ENCODE results near the gene AOX1.
A peak's percentile ranks its signal among the peaks of the same experiment; 100 is the strongest.
"Not testable (repeated sequence)": the region's sequence is repeated elsewhere in the genome, so short reads cannot be mapped to it uniquely, and the experiment has no call there.

The AOX1 gene

DNA sequence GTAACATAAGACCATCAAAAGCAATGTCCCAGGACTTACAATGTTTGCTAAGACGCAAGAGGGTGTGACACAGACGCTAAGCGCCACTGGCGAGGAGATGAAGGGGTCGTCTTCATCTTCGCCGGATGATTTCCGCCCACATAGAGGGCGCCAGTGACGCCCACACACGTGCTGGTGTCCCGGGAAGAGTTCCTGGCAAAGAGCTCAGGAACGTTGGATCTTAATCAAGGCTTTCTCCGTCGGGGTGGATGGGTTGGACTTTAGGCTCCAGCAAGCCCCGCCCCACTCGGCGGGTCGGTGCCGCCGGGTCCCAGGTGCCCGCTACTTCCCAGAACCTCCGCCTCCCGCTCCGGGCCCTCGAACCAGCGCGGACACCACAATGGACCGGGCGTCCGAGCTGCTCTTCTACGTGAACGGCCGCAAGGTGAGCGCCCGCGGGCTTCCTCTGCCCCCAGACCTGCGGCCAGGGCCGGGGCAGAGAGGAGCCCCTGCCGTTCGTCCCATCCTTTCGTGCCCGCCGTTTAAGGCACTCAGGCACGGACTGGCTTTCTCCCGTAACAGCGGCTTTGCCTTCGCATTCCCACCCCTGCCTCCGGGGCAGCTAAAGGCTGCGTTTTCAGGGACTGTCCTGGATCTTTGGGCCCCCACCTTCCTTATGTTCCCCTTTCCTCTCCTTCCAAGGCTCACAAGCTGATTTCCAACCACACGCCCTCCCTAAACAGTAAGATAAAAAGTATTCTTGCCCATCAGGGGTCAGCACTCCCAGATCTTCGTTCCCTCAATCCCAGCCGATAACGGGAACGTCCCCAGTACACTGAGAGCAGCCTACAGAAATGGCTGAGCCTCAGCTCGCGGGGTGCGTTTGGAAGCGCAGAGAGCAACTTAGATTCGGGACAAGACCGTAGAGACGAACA, at the start of gene AOX1:
TSS of gene AOX1 (plus strand) at position 285 of the 914 bp plus-strand sequence. CDS start at position 380, 95 bp downstream.
- Mint-ChIP-seq H3K4me3 (peak within 1 kb of the TSS; percentile 73), H3K27me3 (peaks cover 22% of the 10 kb centered on the region), H3K9me3 (no peaks in the 10 kb centered on the region), H3K27ac (no peak within 1 kb of the TSS), H3K36me3 (ENCODE audit: low read depth) (peaks cover 4% of the 10 kb centered on the region), H3K4me1 (ENCODE audit: low read depth) (peaks cover 14% of the 10 kb centered on the region)

DNA sequence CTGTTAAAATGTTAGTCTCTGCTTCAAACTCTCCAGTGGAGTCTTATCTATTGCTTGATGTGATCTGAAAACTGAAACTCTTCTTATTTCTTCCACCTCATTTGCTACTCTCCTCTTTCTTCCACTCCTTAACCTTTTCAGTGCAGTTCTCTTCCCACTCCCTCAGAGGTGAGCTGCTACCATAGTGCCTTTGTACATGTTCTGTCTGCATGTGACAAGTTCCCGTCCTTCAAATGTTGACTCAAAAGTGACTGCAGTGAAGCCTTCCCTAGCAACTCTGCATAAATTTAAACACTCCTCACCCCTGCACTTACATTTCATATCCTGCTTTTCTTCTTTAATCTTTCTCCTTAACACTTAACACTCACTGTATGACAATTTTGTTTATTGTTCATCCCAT, 47.7 kb upstream of the AOX1 start:
- peaks cover 38% of the 10 kb centered on the region for H3K36me3 Mint-ChIP-seq (ENCODE audit: low read depth)
- no peaks in the 10 kb centered on the region for H3K27me3 Mint-ChIP-seq
- H3K27ac Mint-ChIP-seq: no peak overlapping the region
- no peaks in the 10 kb centered on the region for H3K4me1 Mint-ChIP-seq (ENCODE audit: low read depth)
- peaks cover 3% of the 10 kb centered on the region for H3K9me3 Mint-ChIP-seq
- H3K4me3 Mint-ChIP-seq: no peak overlapping the region

DNA sequence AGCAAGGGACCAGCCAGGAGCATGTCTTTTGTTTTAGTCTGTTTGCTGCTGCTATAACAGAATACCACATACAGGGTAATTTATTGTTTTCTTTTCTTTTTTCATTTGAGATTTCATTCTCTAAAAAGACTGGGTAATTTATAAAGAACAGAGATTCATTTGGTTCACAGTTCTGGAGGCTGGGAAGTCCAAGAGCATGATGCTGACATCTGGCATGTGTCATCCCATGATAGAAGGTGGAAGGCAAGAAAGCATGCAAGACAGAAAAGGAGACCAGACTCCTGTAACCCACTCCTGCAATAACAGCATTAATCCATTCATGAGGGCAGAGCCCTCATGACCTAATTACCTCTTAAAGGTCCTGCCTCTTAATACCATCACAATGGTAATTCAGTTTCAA, 45.0 kb upstream of the AOX1 start:
- Mint-ChIP-seq H3K27ac (no peak overlapping the region), H3K4me3 (no peak overlapping the region), H3K27me3 (no peaks in the 10 kb centered on the region), H3K9me3 (peaks cover 3% of the 10 kb centered on the region), H3K36me3 (ENCODE audit: low read depth) (peaks cover 58% of the 10 kb centered on the region), H3K4me1 (ENCODE audit: low read depth) (no peaks in the 10 kb centered on the region)

DNA sequence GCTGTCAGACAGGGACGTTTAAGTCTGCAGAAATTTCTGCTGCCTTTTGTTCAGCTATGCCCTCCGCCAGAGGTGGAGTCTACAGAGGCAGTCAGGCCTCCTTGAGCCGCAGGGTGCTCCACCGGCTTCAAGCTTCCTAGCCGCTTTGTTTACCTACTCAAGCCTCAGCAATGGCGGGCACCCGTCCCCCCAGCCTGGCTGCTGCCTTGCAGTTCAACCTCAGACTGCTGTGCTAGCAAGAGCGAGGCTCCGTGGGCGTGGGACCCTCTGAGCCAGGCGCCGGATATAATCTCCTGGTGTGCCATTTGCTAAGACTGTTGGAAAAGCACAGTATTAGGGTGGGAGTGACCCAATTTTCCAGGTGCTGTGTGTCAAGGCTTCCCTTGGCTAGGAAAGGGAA, 19.2 kb upstream of the AOX1 start:
- not testable (repeated sequence) for H3K4me3 Mint-ChIP-seq; H3K27me3 Mint-ChIP-seq; H3K27ac Mint-ChIP-seq; H3K4me1 Mint-ChIP-seq (ENCODE audit: low read depth); H3K9me3 Mint-ChIP-seq
- H3K36me3 Mint-ChIP-seq (ENCODE audit: low read depth): peaks cover 32% of the 10 kb centered on the region

DNA sequence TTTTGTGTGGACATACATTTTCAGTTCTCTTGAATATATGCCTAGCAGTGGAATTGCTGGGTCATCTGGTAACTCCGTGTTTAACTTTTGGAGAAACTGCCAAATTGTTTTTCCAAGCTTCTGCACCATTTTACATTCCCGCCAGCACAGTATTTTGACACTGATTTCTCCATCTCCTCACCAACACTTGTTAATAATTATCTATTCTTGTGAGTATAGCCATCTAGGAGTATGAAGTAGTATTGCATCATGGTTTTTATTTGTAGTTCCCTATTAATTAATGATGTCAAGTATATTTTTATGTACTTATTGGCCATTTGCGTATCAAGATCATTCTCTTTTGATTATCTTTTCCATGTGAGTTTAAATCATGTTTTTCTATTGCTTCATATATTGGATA, 17.9 kb upstream of the AOX1 start:
- H3K27ac Mint-ChIP-seq: no peak overlapping the region
- no peaks in the 10 kb centered on the region for H3K27me3 Mint-ChIP-seq
- H3K36me3 Mint-ChIP-seq (ENCODE audit: low read depth): peaks cover 38% of the 10 kb centered on the region
- H3K4me1 Mint-ChIP-seq (ENCODE audit: low read depth): no peaks in the 10 kb centered on the region
- no peak overlapping the region for H3K4me3 Mint-ChIP-seq
- H3K9me3 Mint-ChIP-seq: no peaks in the 10 kb centered on the region

DNA sequence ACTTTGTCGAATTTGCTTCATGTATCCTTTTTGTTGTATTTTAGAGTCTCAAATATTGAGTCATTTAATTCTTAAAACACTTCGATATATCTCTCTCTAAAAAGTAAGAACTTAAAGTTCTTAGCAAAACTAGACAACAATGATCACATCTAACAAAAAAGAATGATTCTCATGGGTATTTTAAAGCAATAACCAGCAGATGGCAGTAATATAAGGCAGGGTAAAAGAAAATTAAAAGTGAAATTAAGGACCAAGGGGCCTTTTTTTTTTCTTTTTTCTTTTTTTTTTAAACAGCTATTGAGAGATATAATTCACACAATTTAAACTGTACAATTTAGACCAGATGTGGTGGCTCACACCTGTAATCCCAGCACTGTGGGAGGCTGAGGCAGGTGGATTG, 9.9 kb upstream of the AOX1 start:
- H3K27ac Mint-ChIP-seq: no peak overlapping the region
- H3K4me3 Mint-ChIP-seq: no peak overlapping the region
- H3K27me3 Mint-ChIP-seq: no peaks in the 10 kb centered on the region
- no peaks in the 10 kb centered on the region for H3K9me3 Mint-ChIP-seq
- peaks cover 45% of the 10 kb centered on the region for H3K36me3 Mint-ChIP-seq (ENCODE audit: low read depth)
- H3K4me1 Mint-ChIP-seq (ENCODE audit: low read depth): no peaks in the 10 kb centered on the region

DNA sequence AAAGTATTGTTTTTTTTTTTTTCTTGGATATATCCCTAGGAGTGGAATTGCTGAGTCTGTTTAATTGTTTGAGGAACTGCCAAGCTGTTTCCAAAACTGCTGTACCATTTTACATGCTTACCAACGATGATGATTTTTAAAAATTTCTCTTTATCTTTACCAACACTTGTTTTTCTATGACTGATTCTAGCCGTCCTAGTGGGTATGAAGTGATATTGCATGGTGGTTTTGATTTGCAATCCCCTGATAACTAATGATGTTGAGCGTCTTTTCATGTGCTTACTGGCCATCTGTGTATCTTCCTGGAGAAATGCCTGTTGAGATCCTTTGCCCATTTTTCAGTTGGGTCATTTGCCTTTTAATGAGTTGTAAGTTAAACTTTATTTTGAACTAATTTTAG, 8.8 kb upstream of the AOX1 start:
- no peak overlapping the region for H3K4me3 Mint-ChIP-seq
- H3K4me1 Mint-ChIP-seq (ENCODE audit: low read depth): no peaks in the 10 kb centered on the region
- peaks cover 38% of the 10 kb centered on the region for H3K36me3 Mint-ChIP-seq (ENCODE audit: low read depth)
- no peaks in the 10 kb centered on the region for H3K9me3 Mint-ChIP-seq
- no peak overlapping the region for H3K27ac Mint-ChIP-seq
- H3K27me3 Mint-ChIP-seq: no peaks in the 10 kb centered on the region

DNA sequence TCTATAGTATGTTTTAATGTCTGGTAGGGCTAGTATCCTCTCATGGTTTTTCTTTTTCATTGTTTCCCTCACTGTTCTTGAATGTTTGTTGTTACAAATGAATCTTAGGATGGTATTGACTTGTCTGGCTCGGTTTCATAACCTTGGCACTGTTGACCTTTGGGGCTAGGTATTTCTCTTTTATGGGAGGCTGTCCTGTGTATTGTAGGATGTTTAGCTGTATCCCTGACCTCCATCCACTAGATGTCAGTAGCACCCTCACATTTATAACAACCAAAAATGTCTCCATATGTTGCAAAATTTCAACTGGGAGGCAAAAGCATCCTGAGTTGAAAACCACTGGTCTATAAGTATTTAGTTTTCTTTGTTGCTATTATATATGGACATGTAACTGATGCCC, 7.0 kb upstream of the AOX1 start:
- Mint-ChIP-seq H3K27me3 (no peaks in the 10 kb centered on the region), H3K9me3 (no peaks in the 10 kb centered on the region), H3K4me1 (ENCODE audit: low read depth) (no peaks in the 10 kb centered on the region), H3K27ac (no peak overlapping the region), H3K36me3 (ENCODE audit: low read depth) (peaks cover 26% of the 10 kb centered on the region), H3K4me3 (no peak overlapping the region)

DNA sequence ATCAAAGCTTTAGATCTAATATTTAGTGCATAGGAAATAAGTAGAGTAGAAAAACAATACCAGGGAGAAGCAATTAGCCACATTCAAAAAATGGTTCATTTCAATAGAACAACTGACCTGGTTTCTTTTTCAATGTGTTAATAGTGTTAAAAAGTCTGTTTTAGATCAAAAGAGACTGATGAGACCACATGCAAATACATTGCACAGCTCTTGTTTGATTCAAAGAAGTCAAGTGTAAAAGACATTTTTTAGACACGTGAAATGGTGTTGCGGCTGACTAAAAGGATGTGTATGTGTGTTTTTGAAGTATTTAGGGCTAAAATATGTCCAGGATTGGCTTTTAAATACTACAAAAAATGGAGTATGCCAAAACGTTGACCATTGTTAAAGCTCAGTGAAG, 1.2 kb upstream of the AOX1 start:
- no peak overlapping the region for H3K4me3 Mint-ChIP-seq
- H3K27me3 Mint-ChIP-seq: peaks cover 15% of the 10 kb centered on the region
- H3K27ac Mint-ChIP-seq: no peak overlapping the region
- peaks cover 8% of the 10 kb centered on the region for H3K36me3 Mint-ChIP-seq (ENCODE audit: low read depth)
- H3K9me3 Mint-ChIP-seq: no peaks in the 10 kb centered on the region
- peaks cover 14% of the 10 kb centered on the region for H3K4me1 Mint-ChIP-seq (ENCODE audit: low read depth)

DNA sequence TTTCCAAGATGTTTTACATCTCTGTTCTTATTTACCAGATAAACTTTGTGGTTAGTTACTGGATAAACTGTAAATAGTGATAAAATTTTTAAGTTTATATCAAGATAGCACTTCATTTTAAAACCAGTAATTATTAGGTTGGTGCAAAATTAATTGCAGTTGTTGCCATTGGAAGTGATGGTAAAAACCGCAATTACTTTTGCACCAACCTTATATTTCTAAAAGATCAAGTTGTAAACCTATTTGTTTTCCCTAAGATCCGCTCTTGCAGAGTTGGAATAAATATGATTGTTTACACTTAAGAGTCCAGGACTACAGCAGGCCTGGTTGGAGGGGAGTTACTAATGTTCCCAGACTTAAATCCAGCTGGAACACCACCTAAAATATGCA, 479 bp upstream of the AOX1 start:
- Mint-ChIP-seq H3K4me1 (ENCODE audit: low read depth) (peaks cover 14% of the 10 kb centered on the region), H3K27me3 (peaks cover 15% of the 10 kb centered on the region), H3K27ac (no peak overlapping the region), H3K36me3 (ENCODE audit: low read depth) (peaks cover 4% of the 10 kb centered on the region), H3K9me3 (no peaks in the 10 kb centered on the region), H3K4me3 (peak overlapping the region; percentile 73)

DNA sequence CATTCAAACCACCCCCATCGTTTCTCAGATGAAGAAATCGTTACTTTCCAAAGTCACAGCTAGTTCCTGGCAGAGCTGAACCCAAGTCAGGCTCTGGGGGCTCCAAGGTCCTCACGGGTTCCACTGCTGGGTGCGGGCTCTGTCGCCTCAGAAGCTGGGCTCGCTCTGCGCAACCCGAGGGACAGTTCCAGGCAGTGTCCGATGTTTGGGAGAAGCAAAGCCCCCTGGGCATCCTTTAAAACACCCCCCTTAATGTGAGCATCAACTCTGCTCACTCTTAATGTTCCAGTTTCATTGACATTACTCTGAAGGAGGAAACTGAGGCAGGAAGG, 796 bp downstream of the AOX1 start:
- H3K27ac Mint-ChIP-seq: no peak overlapping the region
- H3K36me3 Mint-ChIP-seq (ENCODE audit: low read depth): no peaks in the 10 kb centered on the region
- peaks cover 27% of the 10 kb centered on the region for H3K27me3 Mint-ChIP-seq
- peaks cover 14% of the 10 kb centered on the region for H3K4me1 Mint-ChIP-seq (ENCODE audit: low read depth)
- no peaks in the 10 kb centered on the region for H3K9me3 Mint-ChIP-seq
- H3K4me3 Mint-ChIP-seq: peak overlapping the region; percentile 73

DNA sequence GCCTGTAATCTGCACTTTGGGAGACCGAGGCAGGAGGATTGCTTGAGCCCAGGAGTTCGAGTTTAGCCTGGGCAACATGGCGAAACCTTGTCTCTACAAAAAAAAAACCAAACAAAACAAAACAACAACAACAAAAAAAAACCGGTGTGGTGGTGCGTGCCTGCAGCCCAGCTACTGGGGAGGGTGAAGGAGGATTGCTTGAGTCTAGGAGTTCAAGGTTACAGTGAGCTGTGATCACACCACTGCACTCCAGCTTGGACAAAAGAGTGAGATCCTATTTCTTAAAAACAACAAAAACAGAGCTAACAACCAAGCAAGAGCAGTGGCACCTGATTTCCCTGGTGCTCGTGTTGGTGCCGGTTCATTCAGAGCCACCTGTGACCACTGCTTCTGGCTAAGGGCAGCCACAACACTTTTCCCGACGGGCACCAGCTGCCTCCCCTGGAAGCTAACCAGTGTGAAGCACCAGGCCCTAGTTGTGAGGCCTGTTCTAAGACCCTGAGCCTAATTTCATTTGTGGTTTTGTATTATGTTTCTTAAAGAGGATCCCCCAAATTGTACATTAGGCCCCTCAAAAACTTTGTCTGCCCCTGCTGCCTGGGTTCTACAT, 1.3 kb downstream of the AOX1 start:
- peaks cover 14% of the 10 kb centered on the region for H3K4me1 Mint-ChIP-seq (ENCODE audit: low read depth)
- H3K27ac Mint-ChIP-seq: no peak overlapping the region
- peaks cover 32% of the 10 kb centered on the region for H3K27me3 Mint-ChIP-seq
- no peak overlapping the region for H3K4me3 Mint-ChIP-seq
- H3K9me3 Mint-ChIP-seq: no peaks in the 10 kb centered on the region
- no peaks in the 10 kb centered on the region for H3K36me3 Mint-ChIP-seq (ENCODE audit: low read depth)

DNA sequence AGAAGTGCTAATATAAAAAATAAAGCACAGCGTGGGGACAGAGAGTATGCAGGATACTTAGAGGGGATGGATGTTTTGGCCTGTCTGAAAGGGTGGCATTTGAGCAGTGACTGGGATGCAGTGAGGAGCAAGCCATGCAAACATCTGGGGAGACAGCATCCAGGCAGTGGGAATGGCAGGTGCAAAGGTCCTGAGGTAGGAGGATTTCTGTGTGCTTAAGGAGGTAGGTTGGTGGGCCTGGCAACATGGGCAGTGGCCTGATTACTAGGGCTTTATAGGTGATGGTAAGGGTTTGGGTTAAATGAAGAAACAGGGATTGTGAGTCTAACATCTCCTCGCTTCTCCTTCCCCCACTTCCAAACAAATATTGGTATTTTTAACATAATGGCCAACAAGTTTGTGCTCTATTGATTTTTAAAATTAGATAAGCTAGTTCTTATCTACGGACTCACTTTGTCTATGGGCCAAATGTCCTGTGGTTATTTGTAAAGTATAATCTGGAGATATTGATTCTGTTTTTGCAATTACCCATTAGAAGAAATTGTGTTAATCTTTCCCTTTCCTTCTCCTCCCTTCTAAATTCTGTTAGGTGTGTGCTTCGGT, 2.4 kb downstream of the AOX1 start:
- H3K27ac Mint-ChIP-seq: no peak overlapping the region

DNA sequence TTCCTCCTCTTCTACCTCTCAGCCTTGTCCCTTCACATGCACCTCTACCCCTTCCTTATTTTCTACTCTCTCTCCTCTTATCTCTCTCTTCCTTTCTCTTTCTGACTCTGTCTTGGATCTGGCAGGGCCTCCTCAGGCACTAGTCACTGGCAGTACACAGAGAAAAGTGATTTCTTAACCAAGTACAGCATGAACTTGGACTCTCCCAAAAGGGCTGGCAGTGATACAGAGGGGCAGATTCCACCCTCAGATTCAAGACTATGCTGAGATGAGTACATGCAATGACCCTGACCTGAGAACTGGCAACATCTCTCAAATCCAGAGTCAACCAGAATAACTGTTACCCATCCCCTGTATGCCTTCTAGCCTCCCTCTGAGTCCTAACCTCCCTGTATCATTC, 4.3 kb downstream of the AOX1 start:
- Mint-ChIP-seq H3K36me3 (ENCODE audit: low read depth) (no peaks in the 10 kb centered on the region), H3K9me3 (no peaks in the 10 kb centered on the region), H3K4me3 (no peak overlapping the region), H3K27me3 (peaks cover 28% of the 10 kb centered on the region), H3K27ac (no peak overlapping the region), H3K4me1 (ENCODE audit: low read depth) (peaks cover 8% of the 10 kb centered on the region)

More for the DNA sequence above, 2.4 kb downstream of the AOX1 start:
- H3K4me1 Mint-ChIP-seq (ENCODE audit: low read depth): peaks cover 14% of the 10 kb centered on the region
- H3K4me3 Mint-ChIP-seq: no peak overlapping the region
- H3K27me3 Mint-ChIP-seq: peaks cover 38% of the 10 kb centered on the region
- H3K36me3 Mint-ChIP-seq (ENCODE audit: low read depth): no peaks in the 10 kb centered on the region
- H3K9me3 Mint-ChIP-seq: no peaks in the 10 kb centered on the region

DNA sequence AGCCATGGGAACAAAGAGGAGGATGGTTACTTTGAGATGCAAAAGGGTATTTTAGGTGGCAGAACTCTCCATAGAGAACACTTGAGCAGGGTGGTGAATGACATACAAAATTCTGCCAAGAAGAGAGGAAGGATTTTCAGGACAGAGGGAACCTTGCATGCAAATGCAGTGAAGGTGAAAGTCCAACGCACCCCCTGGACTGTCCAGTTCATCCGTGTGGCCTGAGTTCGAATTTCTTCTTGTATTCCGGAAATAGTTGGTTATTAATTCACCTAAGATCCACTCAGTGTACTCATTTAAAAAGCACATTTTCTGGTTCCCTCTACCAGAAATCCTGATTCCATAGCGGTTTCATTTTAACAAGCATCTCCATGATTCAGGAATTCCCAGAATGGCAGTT, 5.5 kb downstream of the AOX1 start:
- peaks cover 27% of the 10 kb centered on the region for H3K27me3 Mint-ChIP-seq
- H3K4me1 Mint-ChIP-seq (ENCODE audit: low read depth): peaks cover 1% of the 10 kb centered on the region
- no peaks in the 10 kb centered on the region for H3K9me3 Mint-ChIP-seq
- H3K4me3 Mint-ChIP-seq: no peak overlapping the region
- no peaks in the 10 kb centered on the region for H3K36me3 Mint-ChIP-seq (ENCODE audit: low read depth)
- H3K27ac Mint-ChIP-seq: no peak overlapping the region

Measured in stimulated activated naive CD8-positive, alpha-beta T cell treated with anti-CD3 and anti-CD28 coated beads, Interleukin-15, Interleukin-2, amounts not matched to agents 100 ng/mL and 50 ng/mL, for 24 hours (primary cell).